ENCODE data around the gene CLEC16A.
"Not testable (repeated sequence)": the region's sequence is repeated elsewhere in the genome, so short reads cannot be mapped to it uniquely, and the experiment has no call there.

The CLEC16A gene

GRCh38 chr16:10941127-10941933 is 3.0 kb upstream of the CLEC16A start:
- in situ Hi-C loops (cut with HindIII; ENCODE audit: low sequenced_read_pairs) = no loop called here
- TF ChIP-seq, protein P1, sequence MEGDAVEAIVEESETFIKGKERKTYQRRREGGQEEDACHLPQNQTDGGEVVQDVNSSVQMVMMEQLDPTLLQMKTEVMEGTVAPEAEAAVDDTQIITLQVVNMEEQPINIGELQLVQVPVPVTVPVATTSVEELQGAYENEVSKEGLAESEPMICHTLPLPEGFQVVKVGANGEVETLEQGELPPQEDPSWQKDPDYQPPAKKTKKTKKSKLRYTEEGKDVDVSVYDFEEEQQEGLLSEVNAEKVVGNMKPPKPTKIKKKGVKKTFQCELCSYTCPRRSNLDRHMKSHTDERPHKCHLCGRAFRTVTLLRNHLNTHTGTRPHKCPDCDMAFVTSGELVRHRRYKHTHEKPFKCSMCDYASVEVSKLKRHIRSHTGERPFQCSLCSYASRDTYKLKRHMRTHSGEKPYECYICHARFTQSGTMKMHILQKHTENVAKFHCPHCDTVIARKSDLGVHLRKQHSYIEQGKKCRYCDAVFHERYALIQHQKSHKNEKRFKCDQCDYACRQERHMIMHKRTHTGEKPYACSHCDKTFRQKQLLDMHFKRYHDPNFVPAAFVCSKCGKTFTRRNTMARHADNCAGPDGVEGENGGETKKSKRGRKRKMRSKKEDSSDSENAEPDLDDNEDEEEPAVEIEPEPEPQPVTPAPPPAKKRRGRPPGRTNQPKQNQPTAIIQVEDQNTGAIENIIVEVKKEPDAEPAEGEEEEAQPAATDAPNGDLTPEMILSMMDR (IDR thresholded peaks at IDR 0.05; ENCODE audit: low read depth, low read length) = no peak
- DNase-seq (ENCODE audit: low read depth, low spot score) = no peak
- H3K4me3 ChIP-seq (ENCODE audit: low read depth, low read length) = peak overlapping the region; percentile 69

DNA sequence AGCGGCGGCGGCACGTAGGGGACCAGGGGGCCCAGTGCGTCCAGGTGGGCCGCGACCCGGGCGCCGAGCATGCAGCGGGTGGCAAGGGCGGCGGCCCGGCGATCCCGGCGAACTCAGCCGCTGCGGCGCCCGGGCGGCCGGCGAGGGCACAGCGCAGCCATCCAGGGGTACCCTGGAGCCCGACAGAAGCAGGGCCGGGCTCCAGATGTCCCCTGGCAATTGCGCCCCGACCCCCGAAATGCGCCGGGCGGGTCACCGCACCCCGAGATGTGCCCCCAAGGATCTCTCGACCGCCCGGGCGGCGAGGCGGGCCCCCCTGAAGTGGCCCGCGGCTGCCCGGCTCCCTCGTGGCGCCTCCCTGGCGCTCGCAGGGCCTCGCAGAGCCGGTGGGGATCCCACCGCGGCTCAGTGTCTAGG is 2.4 kb upstream of the CLEC16A start:
- in situ Hi-C loops (cut with HindIII; ENCODE audit: low sequenced_read_pairs); DNase-seq (ENCODE audit: low read depth, low spot score): not testable (repeated sequence)
- H3K4me3 ChIP-seq (ENCODE audit: low read depth, low read length) = peak overlapping the region; percentile 69

DNA sequence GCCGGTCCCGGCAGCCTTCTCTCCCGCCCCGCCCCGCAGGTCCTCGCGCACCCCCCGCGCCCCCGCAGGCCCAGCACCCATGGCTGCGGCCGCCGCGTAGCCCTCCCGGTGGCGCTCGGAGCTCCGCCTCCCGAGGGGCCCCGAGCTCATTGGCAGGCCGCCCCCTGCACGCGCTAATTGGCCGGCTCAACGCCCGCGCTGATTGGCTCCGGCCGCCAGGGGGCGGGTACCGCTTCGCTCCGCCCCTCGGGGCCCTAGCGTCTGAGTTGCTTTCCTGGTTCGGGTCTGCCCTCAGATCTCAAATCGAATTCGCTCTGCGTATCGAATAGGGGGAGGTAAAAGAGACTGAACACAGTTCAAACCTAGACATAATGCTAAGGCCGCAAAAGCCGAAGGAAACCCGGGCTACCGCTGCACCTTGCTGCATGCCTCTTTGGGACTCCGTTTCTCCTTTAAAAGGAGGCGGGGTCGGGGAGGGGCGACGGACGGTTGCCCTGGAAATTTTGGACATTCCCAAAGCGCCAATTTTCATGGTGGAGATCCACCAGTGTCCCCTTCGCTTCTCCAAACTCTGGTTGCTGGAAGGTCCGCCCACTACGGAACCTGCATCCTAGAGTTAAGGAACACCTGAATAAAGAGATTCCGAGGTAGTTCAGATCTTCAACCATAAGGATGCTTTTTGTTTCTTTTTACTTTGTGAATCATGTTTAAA is 1.9 kb upstream of the CLEC16A start, which contains the start of gene DEXI:
DEXI (minus strand) TSS at position 117 of the 712 bp plus-strand sequence. CDS start 463 bp downstream, outside the sequence.
- peak; percentile 86 for DNase-seq (ENCODE audit: low read depth, low spot score)
- TF ChIP-seq, protein P1 (IDR thresholded peaks at IDR 0.05; ENCODE audit: low read depth, low read length) = no peak
- peak within 1 kb of the TSS; percentile 69 for H3K4me3 ChIP-seq (ENCODE audit: low read depth, low read length)
- in situ Hi-C loops (cut with HindIII; ENCODE audit: low sequenced_read_pairs) = no loop called here

DNA sequence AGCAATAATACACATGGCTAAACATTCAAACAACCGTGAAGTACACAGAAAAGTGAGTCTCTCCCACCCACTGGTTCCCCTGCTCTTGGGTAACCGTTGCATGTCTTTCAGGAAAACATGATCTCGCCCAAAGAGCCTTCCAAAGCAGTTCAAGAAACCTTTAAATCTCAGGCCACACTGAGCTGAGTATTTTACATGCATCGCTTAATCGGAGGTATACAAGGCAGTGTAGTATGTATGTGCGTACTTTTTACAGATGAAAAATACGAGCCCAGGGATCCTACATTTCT is 1.4 kb upstream of the CLEC16A start:
- H3K4me3 ChIP-seq (ENCODE audit: low read depth, low read length) = no peak overlapping the region
- TF ChIP-seq, protein P1 (IDR thresholded peaks at IDR 0.05; ENCODE audit: low read depth, low read length) = no peak
- DNase-seq (ENCODE audit: low read depth, low spot score) = no peak
- in situ Hi-C loops (cut with HindIII; ENCODE audit: low sequenced_read_pairs) = no loop called here

DNA sequence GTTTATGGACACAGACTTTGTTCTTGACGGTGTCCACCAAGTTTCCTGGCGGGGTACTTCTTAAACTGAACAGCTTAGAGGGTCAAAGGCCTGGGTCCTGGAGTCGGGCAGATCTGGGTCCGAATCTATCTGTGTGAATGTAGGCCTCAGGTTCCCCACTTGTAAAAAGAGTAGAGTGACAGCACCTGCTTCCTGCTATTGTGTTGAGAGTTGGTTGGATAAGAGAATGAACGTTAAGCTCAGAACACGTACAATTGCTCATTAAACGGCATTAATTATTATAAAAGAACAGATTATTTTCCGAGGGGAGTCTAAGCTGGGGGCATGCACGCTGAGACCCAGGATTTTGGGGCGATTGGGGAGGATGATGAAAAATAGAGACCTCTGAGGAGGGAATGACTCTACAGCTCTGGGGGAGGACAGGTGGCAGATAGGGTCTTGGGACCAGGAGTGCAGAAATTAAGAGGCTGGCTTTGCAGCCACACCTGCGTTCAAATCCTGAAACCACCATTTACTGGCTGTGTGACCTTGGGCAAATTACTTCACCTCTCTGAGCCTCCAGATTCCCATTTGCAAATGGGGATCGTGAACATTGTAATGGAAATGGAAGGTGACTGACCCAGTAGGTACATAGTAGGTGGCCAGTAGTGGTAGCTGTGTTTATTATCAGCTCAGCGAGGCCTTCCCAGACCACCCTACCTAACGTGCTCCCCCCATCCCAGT is 862 bp downstream of the CLEC16A start:
- in situ Hi-C loops (cut with HindIII; ENCODE audit: low sequenced_read_pairs) = no loop called here
- TF ChIP-seq, protein P1 (IDR thresholded peaks at IDR 0.05; ENCODE audit: low read depth, low read length) = no peak
- peak overlapping the region; percentile 84 for H3K4me3 ChIP-seq (ENCODE audit: low read depth, low read length)
- DNase-seq (ENCODE audit: low read depth, low spot score) = no peak

DNA sequence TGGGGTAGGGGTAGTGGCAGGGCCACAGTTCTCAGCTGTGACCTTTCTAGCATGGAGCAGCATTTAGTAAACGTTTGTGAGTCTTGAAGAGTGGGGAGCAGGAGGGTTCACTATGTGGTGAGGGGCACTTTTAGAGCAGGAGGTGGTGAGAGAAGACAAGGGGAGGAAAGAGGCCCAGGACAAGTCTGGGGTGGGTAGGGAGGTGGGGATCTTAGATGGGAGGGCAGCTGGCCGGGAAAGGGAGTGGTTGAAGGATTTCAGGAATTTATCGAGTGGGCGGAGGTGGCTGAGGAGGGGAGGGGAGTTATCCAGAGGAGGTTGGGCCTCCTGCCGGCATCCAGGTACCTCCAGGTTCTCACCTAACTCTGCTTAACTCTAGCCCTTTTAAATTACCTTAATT is 1.9 kb downstream of the CLEC16A start:
- no peak overlapping the region for H3K4me3 ChIP-seq (ENCODE audit: low read depth, low read length)
- DNase-seq (ENCODE audit: low read depth, low spot score) = no peak
- in situ Hi-C loops (cut with HindIII; ENCODE audit: low sequenced_read_pairs) = no loop called here
- TF ChIP-seq, protein P1 (IDR thresholded peaks at IDR 0.05; ENCODE audit: low read depth, low read length) = no peak
